GM18858 (cell line): ENCODE data around the gene NIT2.
"Not testable (repeated sequence)": the region's sequence is repeated elsewhere in the genome, so short reads cannot be mapped to it uniquely, and the experiment has no call there.

Source experiments
- ATAC-seq: cut with Tn5 transposase; IDR thresholded peaks from one replicate; pipeline ENCODE4 v1.9.1; 2021; ENCODE audit not compliant: unreplicated experiment

Gene NIT2, protein sequence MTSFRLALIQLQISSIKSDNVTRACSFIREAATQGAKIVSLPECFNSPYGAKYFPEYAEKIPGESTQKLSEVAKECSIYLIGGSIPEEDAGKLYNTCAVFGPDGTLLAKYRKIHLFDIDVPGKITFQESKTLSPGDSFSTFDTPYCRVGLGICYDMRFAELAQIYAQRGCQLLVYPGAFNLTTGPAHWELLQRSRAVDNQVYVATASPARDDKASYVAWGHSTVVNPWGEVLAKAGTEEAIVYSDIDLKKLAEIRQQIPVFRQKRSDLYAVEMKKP

GRCh38 chr3:100334488-100335351 lies at the start of gene NIT2:
NIT2 (plus strand) TSS chr3:100334757; CDS start chr3:100334792, 35 bp downstream.
- ATAC-seq, result peak; percentile 95

- ATAC-seq, result no peak
Measured at GRCh38 chr3:100288288-100288894, 46.2 kb upstream of the NIT2 start.

DNA sequence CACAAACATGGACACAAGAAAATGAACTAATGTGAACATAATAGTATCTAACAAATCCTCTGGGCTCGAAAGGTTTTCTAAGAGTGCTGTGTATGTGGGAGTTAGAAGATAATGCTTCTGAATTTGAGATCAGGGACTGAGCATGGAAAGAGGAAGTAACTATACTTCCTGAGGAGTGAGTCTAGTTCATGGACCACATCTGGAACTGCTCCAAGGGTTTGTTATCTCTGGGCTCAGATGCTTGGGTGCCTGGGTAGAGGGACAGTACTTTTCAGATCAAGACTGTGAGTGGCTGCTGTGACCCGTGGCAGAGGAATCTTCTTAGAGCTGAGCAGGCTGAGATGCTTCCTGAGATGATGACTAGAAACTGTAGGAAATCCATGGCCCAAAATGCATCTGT lies 45.2 kb upstream of the NIT2 start:
- no peak for ATAC-seq

GRCh38 chr3:100295089-100295488 lies 39.5 kb upstream of the NIT2 start:
- ATAC-seq, result no peak

GRCh38 chr3:100297784-100298183 lies 36.8 kb upstream of the NIT2 start:
- ATAC-seq, result no peak

DNA sequence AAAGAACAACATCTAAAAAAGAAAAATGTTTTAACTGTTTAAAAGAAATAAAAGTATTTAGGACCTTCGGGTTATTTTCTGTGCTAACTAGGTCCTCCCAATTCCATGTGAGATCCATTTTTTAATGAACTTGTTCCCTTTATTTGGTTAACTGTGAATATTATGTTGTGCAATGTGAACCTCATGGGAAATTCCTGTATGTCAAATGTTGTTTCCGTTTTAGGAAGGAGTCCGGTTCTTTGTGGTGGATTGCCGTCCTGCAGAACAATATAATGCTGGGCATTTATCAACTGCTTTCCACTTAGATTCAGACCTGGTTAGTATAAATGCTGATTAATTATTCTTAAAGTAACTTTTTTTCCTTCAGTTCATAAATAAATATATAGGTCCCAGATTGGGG lies 35.5 kb upstream of the NIT2 start:
- no peak for ATAC-seq

DNA sequence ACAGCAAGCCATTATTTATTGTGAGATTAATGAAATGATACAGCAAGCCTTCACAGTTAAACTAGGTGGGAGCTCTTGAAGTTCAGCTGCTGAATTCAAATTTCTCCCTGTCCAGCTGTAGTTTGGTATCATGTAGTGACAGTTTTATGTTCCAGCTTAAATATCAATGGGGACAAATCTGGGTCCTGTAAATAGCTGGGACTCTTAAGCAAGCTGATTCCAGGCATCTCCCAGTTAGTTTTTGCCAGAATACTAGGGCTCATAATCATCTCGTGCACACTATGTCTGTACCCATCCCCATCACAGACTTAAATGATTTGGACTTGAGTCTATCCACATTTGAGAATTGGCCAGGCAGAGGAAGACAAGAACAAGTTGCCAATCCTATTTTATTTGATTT lies 27.9 kb upstream of the NIT2 start:
- ATAC-seq, result no peak

- ATAC-seq, result no peak
Measured at GRCh38 chr3:100310355-100310965, 24.1 kb upstream of the NIT2 start.

- ATAC-seq, result no peak
Measured at GRCh38 chr3:100311011-100311410, 23.5 kb upstream of the NIT2 start.

DNA sequence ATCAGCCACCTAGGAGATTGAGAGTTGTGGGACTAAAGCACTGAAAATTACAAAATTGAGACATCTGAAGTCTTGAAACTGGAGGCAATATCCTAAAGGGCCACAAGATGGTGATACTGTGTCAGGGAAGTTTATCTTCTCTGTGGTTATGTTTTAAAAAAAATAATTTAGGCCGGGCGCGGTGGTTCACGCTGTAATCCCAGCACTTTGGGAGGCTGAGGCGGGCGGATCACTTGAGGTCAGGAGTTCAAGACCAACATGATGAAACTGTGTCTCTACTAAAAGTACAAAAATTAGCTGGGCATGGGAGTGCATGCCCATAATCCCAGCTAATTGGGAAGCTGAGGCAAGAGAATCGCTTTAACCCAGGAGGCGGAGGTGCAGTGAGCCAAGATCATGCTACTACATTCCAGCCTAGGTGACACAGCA lies 17.9 kb upstream of the NIT2 start:
- ATAC-seq, result peak; percentile 48

DNA sequence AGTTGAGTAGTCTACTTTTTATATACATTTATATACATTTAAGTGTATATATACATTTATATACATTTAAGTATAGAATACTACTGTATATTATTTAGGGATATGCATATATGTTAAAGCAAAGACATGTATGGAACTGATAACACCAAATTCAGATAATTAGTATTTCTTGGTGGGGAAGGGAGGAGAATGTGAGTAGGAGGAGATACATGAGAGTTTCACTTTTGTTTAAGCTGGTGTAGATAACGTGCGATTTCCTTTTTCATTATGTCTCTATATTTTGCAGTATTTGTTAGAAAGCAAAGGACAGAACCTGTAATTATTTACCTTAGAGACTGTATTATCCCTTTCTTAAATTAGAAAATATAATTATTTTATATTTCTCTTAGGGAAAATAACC lies 16.6 kb upstream of the NIT2 start:
- peak; percentile 73 for ATAC-seq

DNA sequence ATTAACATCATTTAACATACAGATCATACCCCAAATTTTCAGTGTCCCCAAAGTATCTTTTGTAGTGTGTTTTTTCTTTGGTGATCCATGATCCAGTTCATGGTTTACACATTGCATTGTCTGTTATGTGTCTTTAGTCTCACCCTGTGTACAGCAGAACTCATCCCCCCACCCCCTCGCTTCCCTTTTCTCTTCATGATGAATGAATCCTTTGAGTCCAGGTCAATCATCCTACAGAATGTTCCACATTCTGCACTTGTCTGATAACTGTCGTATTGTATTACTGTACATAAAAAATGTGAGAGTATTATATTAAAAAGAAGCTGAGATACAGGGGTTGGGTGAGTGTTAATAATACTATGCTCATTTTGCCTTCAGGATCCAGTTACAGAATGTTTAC lies 14.6 kb upstream of the NIT2 start:
- no peak for ATAC-seq

GRCh38 chr3:100324044-100324443 lies 10.5 kb upstream of the NIT2 start:
- no peak for ATAC-seq

DNA sequence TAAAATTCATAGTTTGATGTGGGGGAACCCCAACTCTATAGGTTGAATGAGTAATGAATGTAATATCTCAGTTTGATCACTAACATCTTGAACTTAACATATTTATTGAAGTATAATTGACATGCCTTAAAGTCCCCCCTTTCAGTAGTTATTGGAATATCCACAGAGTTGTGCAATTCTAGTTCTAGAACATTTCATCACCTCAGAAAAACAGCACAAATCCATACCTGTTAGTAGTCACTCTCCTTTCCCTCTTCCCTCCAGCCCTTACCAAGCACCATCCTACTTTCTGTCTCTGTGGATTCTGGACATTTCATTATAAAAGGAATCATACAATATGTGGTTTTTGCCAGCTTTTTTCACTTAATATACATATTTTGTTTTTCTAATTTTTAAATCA lies 8.7 kb upstream of the NIT2 start:
- no peak for ATAC-seq

DNA sequence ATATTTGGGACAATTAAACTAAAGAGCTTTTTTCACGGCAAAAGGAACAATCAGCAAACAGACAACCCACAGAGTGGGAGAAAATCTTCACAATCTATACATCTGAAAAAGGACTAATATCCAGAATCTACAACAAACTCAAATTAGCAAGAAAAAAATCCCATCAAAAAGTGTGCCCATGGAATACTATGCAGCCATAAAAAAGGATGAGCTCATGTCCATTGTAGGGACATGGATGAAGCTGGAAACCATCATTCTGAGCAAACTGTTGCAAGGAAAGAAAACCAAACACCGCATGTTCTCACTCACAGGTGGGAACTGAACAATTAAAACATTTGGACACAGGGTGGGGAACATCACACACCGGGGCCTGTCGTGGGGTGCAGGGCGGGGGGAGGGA lies 7.2 kb upstream of the NIT2 start:
- not testable (repeated sequence) for ATAC-seq

GRCh38 chr3:100329800-100330489 lies 4.6 kb upstream of the NIT2 start:
- ATAC-seq, result no peak

DNA sequence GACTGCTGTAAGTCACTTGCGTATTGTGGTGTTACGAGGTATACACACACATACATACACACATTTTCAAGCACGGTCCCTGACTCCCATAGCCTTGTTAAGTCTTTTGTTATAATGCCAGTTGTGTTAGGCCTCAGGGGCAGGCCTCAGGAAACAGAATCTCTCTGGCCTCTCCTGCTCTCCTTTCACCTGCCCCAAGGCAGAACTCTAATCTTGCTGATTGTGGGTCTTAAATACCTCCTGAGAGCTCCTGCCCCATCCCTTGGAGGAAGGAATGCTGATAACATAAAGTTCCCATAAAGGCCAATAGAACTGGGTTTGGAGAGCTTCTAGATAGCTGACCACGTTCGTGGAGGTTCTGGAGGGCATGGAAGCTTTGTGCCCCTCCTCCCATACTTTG lies 3.9 kb upstream of the NIT2 start:
- ATAC-seq, result no peak

- no peak for ATAC-seq
Measured at GRCh38 chr3:100331660-100332059, 2.9 kb upstream of the NIT2 start.

DNA sequence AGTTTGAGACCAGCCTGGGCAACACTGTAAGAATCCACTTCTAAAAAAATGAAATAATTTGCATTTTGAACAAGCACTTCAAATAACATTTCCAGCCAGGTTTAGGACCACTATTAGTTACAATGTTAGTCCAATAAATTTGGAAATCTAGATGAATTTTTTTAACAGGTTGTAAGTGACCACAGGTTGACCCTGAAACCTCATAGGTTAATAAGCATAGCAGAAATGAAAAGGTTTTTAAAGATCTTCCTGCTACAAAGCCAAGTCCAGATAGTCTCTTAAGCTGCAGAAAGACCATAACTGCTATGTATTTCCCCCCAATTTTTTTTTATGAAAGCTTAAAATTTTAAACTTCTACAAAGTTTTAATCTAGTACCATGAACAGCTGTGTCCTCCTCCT lies 1.5 kb upstream of the NIT2 start:
- ATAC-seq, result no peak

- ATAC-seq, result peak; percentile 6
Measured at GRCh38 chr3:100333970-100334487, 528 bp upstream of the NIT2 start.

DNA sequence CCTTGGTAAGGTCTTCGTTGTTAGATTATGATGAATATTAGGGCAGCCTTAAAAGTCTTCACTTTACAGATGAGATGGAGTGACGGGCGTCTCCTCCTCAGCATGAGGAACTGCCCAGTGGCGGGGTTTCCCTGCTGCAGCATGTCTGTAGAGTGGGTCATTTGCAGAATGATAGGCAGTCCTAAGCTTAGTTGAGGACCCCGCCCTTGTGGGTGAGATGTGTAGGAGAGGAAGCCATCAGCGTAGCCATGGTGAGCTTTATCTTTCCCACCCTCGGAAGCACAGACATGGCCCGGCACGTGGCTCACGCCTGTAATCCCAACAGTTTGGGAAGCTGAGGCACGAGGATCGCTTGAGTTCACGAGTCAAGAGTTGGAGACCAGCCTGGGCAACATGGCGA lies 877 bp downstream of the NIT2 start:
- peak; percentile 38 for ATAC-seq
